Naive thymus-derived CD4-positive, alpha-beta T cell (primary cell): ENCODE results near the gene CBL. TPM values are rescaled to one million over a fixed set of nuclear protein-coding genes. Genes with fewer than 3 reads are reported as not detected.

Experiments used
- ATAC-seq: fragments of 150-1000 bp; cut with Tn5 transposase; 2 replicates; pipeline ENCODE4 v1.10.0; 2021; ENCODE audit warnings: mild to moderate bottlenecking, moderate library complexity
- CTCF ChIA-PET: fragments of 350-600 bp; sonication (Branson Sonifier 250); formaldehyde crosslinking; loops from one replicate; lab custom pipeline; 2021; ENCODE audit warnings: antibody characterized with exemption; lab: Charles Lee
- POLR2A ChIA-PET: fragments of 350-600 bp; sonication (Branson Sonifier 250); formaldehyde crosslinking; loops from one replicate; lab custom pipeline; 2021; ENCODE audit warnings: antibody characterized with exemption, inconsistent platforms; lab: Charles Lee
- DNase-seq, 9 donors: peaks; one replicate each; pipeline versions ENCODE4 v3.0.0 to v3.0.0-alpha.2; 2020 to 2022; ENCODE audit warnings: mixed read lengths in 1 of 9
- H3K27ac ChIP-seq: one replicate; pipeline ENCODE4 v1.7.0; 2013; ENCODE audit warnings: mild to moderate bottlenecking, low read depth, low read length, moderate library complexity
- H3K27me3 ChIP-seq, 2 donors: one replicate each; pipeline ENCODE4 v1.7.0; 2013; ENCODE audit warnings: low read length in 2 of 2, mild to moderate bottlenecking in 2 of 2, moderate library complexity in 2 of 2; ENCODE audit not compliant: control insufficient read depth in 2 of 2, insufficient read depth in 2 of 2
- H3K36me3 ChIP-seq, 3 experiments: 1 replicate in 2 of 3; 2 replicates in 1 of 3; pipeline ENCODE4 v1.7.0; 2013; ENCODE audit warnings: low read length in 3 of 3, mild to moderate bottlenecking in 3 of 3, moderate library complexity in 1 of 3; ENCODE audit not compliant: insufficient read depth in 3 of 3, control insufficient read depth in 2 of 3
- H3K4me1 ChIP-seq, 2 donors: one replicate each; pipeline ENCODE4 v1.7.0; 2013; ENCODE audit warnings: low read length in 2 of 2, mild to moderate bottlenecking in 2 of 2, moderate library complexity in 1 of 2; ENCODE audit not compliant: control insufficient read depth in 2 of 2, insufficient read depth in 2 of 2
- H3K4me3 ChIP-seq: 2 replicates; pipeline ENCODE4 v1.7.0; 2013; ENCODE audit warnings: mild to moderate bottlenecking, low read length
- H3K9me3 ChIP-seq, 3 experiments: 1 replicate in 2 of 3; 2 replicates in 1 of 3; pipeline ENCODE4 v1.7.0; 2013; ENCODE audit warnings: low read length in 3 of 3; ENCODE audit not compliant: control insufficient read depth in 2 of 3
- H3K27ac Mint-ChIP-seq, 9 donors: one replicate each; pipeline ENCODE4 v1.8.0; 2020 to 2022; ENCODE audit warnings: mixed read lengths in 9 of 9, mild to moderate bottlenecking in 8 of 9, moderate library complexity in 5 of 9, inconsistent platforms in 2 of 9
- H3K27me3 Mint-ChIP-seq, 5 donors: one replicate each; pipeline ENCODE4 v1.8.0; 2021 to 2022; ENCODE audit warnings: mixed read lengths in 5 of 5, mild to moderate bottlenecking in 1 of 5
- H3K36me3 Mint-ChIP-seq, 5 donors: one replicate each; pipeline ENCODE4 v1.8.0; 2020 to 2022; ENCODE audit warnings: mixed read lengths in 5 of 5, mild to moderate bottlenecking in 3 of 5, inconsistent platforms in 1 of 5
- H3K4me1 Mint-ChIP-seq, 7 donors: one replicate each; pipeline ENCODE4 v1.8.0; 2020 to 2022; ENCODE audit warnings: mixed read lengths in 7 of 7, mild to moderate bottlenecking in 3 of 7, inconsistent platforms in 1 of 7
- H3K4me3 Mint-ChIP-seq, 10 donors: one replicate each; pipeline ENCODE4 v1.8.0; 2020 to 2022; ENCODE audit warnings: mild to moderate bottlenecking in 10 of 10, mixed read lengths in 10 of 10, moderate library complexity in 6 of 10, inconsistent platforms in 2 of 10
- H3K9me3 Mint-ChIP-seq, 11 donors: one replicate each; pipeline ENCODE4 v1.8.0; 2020 to 2022; ENCODE audit warnings: mixed read lengths in 11 of 11, mild to moderate bottlenecking in 4 of 11, inconsistent platforms in 1 of 11, moderate library complexity in 1 of 11
- intact Hi-C, 2 donors: fragments of 100-400 bp; cut with micrococcal nuclease; formaldehyde crosslinking; loops; one replicate each; pipeline ENCODE4 v1.15.1; 2023
- polyA plus RNA-seq, 2 donors: library from polyadenylated mRNA; unstranded; fragments of 300-500 nt; fragmentation: Illumina TruSeq; gene quantifications; one replicate each; pipeline ENCODE4 v1.2.3, GENCODE V29; 2021
- total RNA-seq, 6 experiments: library from RNA in 5 of 6; stranded (reverse) in 5 of 6; gene quantifications; 1 replicate in 5 of 6; 2 replicates in 1 of 6; pipeline ENCODE4 v1.2.3 and lab custom pipeline; 2021 to 2026

Gene CBL
- total and polyA plus RNA-seq, 7 experiments from 2014 or later = 17.5 to 51.8 (median 39.8) TPM

- no peak overlapping the region for H3K27ac ChIP-seq
- H3K9me3 Mint-ChIP-seq = no peaks in the 10 kb centered on the region
- no peak for DNase-seq
- peaks cover 19 to 25% (median 23%) of the 10 kb centered on the region in 5 donors for H3K27me3 Mint-ChIP-seq
- H3K36me3 Mint-ChIP-seq = peaks cover 0 to 10% (median 0%) of the 10 kb centered on the region in 5 donors
- intact Hi-C loops = loop anchor here in 1 of 2 donors (5.0 kb wide), 1 partner anchor 130 kb away; the partner anchor contains the start of gene CBL
- H3K4me3 Mint-ChIP-seq = peak overlapping the region in 8 of 10 donors; percentile 14 to 99 (median 74)
- H3K27ac Mint-ChIP-seq = peak overlapping the region in 3 of 9 donors; percentile 49 to 64 (median 59)
- H3K36me3 ChIP-seq = peaks cover 0 to 15% (median 0%) of the 10 kb centered on the region in 3 experiments
- ATAC-seq = no peak
- CTCF ChIA-PET = interaction anchor here (0.5 to 1.8 kb wide), 11 partner anchors 10 to 670 kb away, joined by 3 to 8 read pairs (median 4); partner anchors contain the start of gene CBL
- H3K9me3 ChIP-seq = no peaks in the 10 kb centered on the region
- H3K4me1 Mint-ChIP-seq = peaks cover 22 to 67% (median 47%) of the 10 kb centered on the region in 7 donors
- H3K4me3 ChIP-seq = no peak overlapping the region
- POLR2A ChIA-PET = interaction anchor here (0.8 kb wide), 1 partner anchor 271 kb away, joined by 4 read pairs; no protein-coding TSS in a partner anchor
- H3K27me3 ChIP-seq = peaks cover 4 to 16% of the 10 kb centered on the region in 2 donors
- peaks cover 12 to 15% of the 10 kb centered on the region in 2 donors for H3K4me1 ChIP-seq
These were observed 130.8 kb downstream of the CBL start for GRCh38 chr11:119336744-119337469.

GRCh38 chr11:119337581-119338317 lies 131.6 kb downstream of the CBL start:
- no peak for DNase-seq
- H3K27ac Mint-ChIP-seq = peak overlapping the region in 1 of 9 donors; percentile 33
- Histone ChIP-seq H3K4me1 (peaks cover 12 to 15% of the 10 kb centered on the region in 2 donors), H3K27ac (no peak overlapping the region), H3K27me3 (peaks cover 4 to 16% of the 10 kb centered on the region in 2 donors), H3K9me3 (no peaks in the 10 kb centered on the region), H3K36me3 (peaks cover 0 to 15% (median 0%) of the 10 kb centered on the region in 3 experiments), H3K4me3 (no peak overlapping the region)
- H3K4me1 Mint-ChIP-seq = peaks cover 22 to 66% (median 47%) of the 10 kb centered on the region in 7 donors
- ChIA-PET POLR2A (interaction anchor here (0.6 to 1.2 kb wide), 5 partner anchors 132 to 400 kb away, joined by 3 to 4 read pairs (median 4); partner anchors contain the start of gene CBL), CTCF (interaction anchor here (0.5 to 1.9 kb wide), 24 partner anchors 9 to 671 kb away, joined by 3 to 10 read pairs (median 4); partner anchors contain the start of gene CBL)
- peaks cover 19 to 29% (median 26%) of the 10 kb centered on the region in 5 donors for H3K27me3 Mint-ChIP-seq
- intact Hi-C loops = loop anchor here (1.0 to 5.0 kb wide), 3 partner anchors 16 to 130 kb away; partner anchors contain the start of gene CBL (in 1 of the 2)
- H3K36me3 Mint-ChIP-seq = peaks cover 0 to 10% (median 0%) of the 10 kb centered on the region in 5 donors
- H3K4me3 Mint-ChIP-seq = peak overlapping the region in 6 of 10 donors; percentile 19 to 64 (median 50)
- ATAC-seq = no peak
- no peaks in the 10 kb centered on the region for H3K9me3 Mint-ChIP-seq

- H3K27me3 ChIP-seq = peaks cover 4 to 16% of the 10 kb centered on the region in 2 donors
- H3K4me3 ChIP-seq = no peak overlapping the region
- H3K4me3 Mint-ChIP-seq = peak overlapping the region; percentile 27 to 75 (median 60)
- ATAC-seq = peak; percentile 48
- H3K9me3 ChIP-seq = no peaks in the 10 kb centered on the region
- H3K27ac ChIP-seq = no peak overlapping the region
- ChIA-PET CTCF (interaction anchor here (0.6 to 1.9 kb wide), 18 partner anchors 9 to 277 kb away, joined by 3 to 10 read pairs (median 4); partner anchors contain the start of gene CBL), POLR2A (interaction anchor here (0.6 to 1.2 kb wide), 5 partner anchors 132 to 415 kb away, joined by 3 to 4 read pairs (median 3); partner anchors contain the start of gene CBL)
- DNase-seq = peak; percentile 51 to 70 (median 63)
- intact Hi-C loops = loop anchor here (1.0 to 5.0 kb wide), 3 partner anchors 17 to 131 kb away; partner anchors contain the start of gene CBL (in 1 of the 2)
- H3K4me1 ChIP-seq = peaks cover 12 to 15% of the 10 kb centered on the region in 2 donors
- peaks cover 22 to 59% (median 45%) of the 10 kb centered on the region in 7 donors for H3K4me1 Mint-ChIP-seq
- H3K36me3 Mint-ChIP-seq = peaks cover 0 to 10% (median 0%) of the 10 kb centered on the region in 5 donors
- no peaks in the 10 kb centered on the region for H3K9me3 Mint-ChIP-seq
- peaks cover 0 to 15% (median 0%) of the 10 kb centered on the region in 3 experiments for H3K36me3 ChIP-seq
- peaks cover 25 to 36% (median 31%) of the 10 kb centered on the region in 5 donors for H3K27me3 Mint-ChIP-seq
- H3K27ac Mint-ChIP-seq = peak overlapping the region in 2 of 9 donors; percentile 47 to 82
These were observed 132.3 kb downstream of the CBL start for GRCh38 chr11:119338318-119338890.

- peaks cover 17 to 52% (median 41%) of the 10 kb centered on the region in 7 donors for H3K4me1 Mint-ChIP-seq
- POLR2A ChIA-PET = interaction anchor here (1.1 to 1.7 kb wide), 2 partner anchors 34 to 272 kb away, joined by 3 to 4 read pairs; no protein-coding TSS in a partner anchor
These were observed 132.9 kb downstream of the CBL start for GRCh38 chr11:119338965-119339588.

GRCh38 chr11:119339589-119340334 lies 133.6 kb downstream of the CBL start:
- H3K4me1 Mint-ChIP-seq = peaks cover 15 to 48% (median 37%) of the 10 kb centered on the region in 7 donors
- intact Hi-C loops = loop anchor here (2.0 to 5.0 kb wide), 2 partner anchors 17 to 132 kb away; partner anchors contain the start of gene CBL (in 1 of the 2)
- POLR2A ChIA-PET = interaction anchor here (1.7 kb wide), 1 partner anchor 34 kb away, joined by 3 read pairs; no protein-coding TSS in a partner anchor
- no peaks in the 10 kb centered on the region for H3K9me3 Mint-ChIP-seq
- DNase-seq (peak in 2 of 9 donors; percentile 39 to 76), ATAC-seq (peak; percentile 18)
- Histone ChIP-seq H3K9me3 (no peaks in the 10 kb centered on the region), H3K4me1 (peaks cover 7 to 15% of the 10 kb centered on the region in 2 donors), H3K27ac (no peak overlapping the region), H3K27me3 (peaks cover 4 to 16% of the 10 kb centered on the region in 2 donors), H3K4me3 (no peak overlapping the region), H3K36me3 (peaks cover 0 to 11% (median 0%) of the 10 kb centered on the region in 3 experiments)
- CTCF ChIA-PET = interaction anchor here (1.9 kb wide), 1 partner anchor 16 kb away, joined by 10 read pairs; no protein-coding TSS in a partner anchor
- peak overlapping the region; percentile 17 to 75 (median 66) for H3K4me3 Mint-ChIP-seq
- H3K27ac Mint-ChIP-seq = peak overlapping the region in 1 of 9 donors; percentile 57
- H3K36me3 Mint-ChIP-seq = peaks cover 0 to 10% (median 0%) of the 10 kb centered on the region in 5 donors
- H3K27me3 Mint-ChIP-seq = peaks cover 31 to 48% (median 34%) of the 10 kb centered on the region in 5 donors

More at GRCh38 chr11:119338965-119339588, 132.9 kb downstream of the CBL start:
- no peaks in the 10 kb centered on the region for H3K9me3 Mint-ChIP-seq
- ATAC-seq (no peak), DNase-seq (no peak)
- peaks cover 29 to 41% (median 31%) of the 10 kb centered on the region in 5 donors for H3K27me3 Mint-ChIP-seq
- peak overlapping the region; percentile 17 to 75 (median 66) for H3K4me3 Mint-ChIP-seq
- peaks cover 0 to 10% (median 0%) of the 10 kb centered on the region in 5 donors for H3K36me3 Mint-ChIP-seq
- peaks cover 0 to 15% (median 0%) of the 10 kb centered on the region in 3 experiments for H3K36me3 ChIP-seq
- intact Hi-C loops = loop anchor here (1.0 to 5.0 kb wide), 3 partner anchors 18 to 132 kb away; partner anchors contain the start of gene CBL (in 1 of the 2)
- H3K27ac Mint-ChIP-seq = peak overlapping the region in 3 of 9 donors; percentile 45 to 82 (median 57)
- H3K27ac ChIP-seq = no peak overlapping the region
- no peak overlapping the region for H3K4me3 ChIP-seq
- CTCF ChIA-PET = interaction anchor here (1.1 to 1.9 kb wide), 6 partner anchors 15 to 133 kb away, joined by 3 to 10 read pairs (median 6); no protein-coding TSS in a partner anchor
- peaks cover 4 to 16% of the 10 kb centered on the region in 2 donors for H3K27me3 ChIP-seq
- H3K9me3 ChIP-seq = no peaks in the 10 kb centered on the region
- peaks cover 8 to 15% of the 10 kb centered on the region in 2 donors for H3K4me1 ChIP-seq
